Inflammatory macrophage treated with lipopolysaccharide for 4 hours (primary cell): ENCODE measurements around the gene TLR10.
"Not testable (repeated sequence)": the region's sequence is repeated elsewhere in the genome, so short reads cannot be mapped to it uniquely, and the experiment has no call there.

Experiments used
- DNase-seq: peaks from one replicate; pipeline ENCODE4 v3.0.0-alpha.2; 2020

TLR10 gene

GRCh38 chr4:38782452-38783108 lies at the start of gene TLR10:
Gene TLR10 (minus strand): TSS chr4:38782990. CDS start chr4:38775590, 7,400 bp downstream.
- peak; percentile 62 for DNase-seq

GRCh38 chr4:38832206-38832605 lies 49.4 kb upstream of the TLR10 start:
- peak; percentile 20 for DNase-seq

GRCh38 chr4:38831653-38832052 lies 48.9 kb upstream of the TLR10 start:
- no peak for DNase-seq

- DNase-seq: no peak
These were observed 46.4 kb upstream of the TLR10 start for GRCh38 chr4:38829237-38829636.

- DNase-seq: no peak
These were observed 41.0 kb upstream of the TLR10 start for GRCh38 chr4:38823766-38824165.

- no peak for DNase-seq
These were observed 40.0 kb upstream of the TLR10 start for GRCh38 chr4:38822748-38823303.

- no peak for DNase-seq
These were observed 38.9 kb upstream of the TLR10 start for GRCh38 chr4:38821739-38822138.

GRCh38 chr4:38820329-38821061 lies 37.7 kb upstream of the TLR10 start:
- peak; percentile 52 for DNase-seq

GRCh38 chr4:38819569-38819968 lies 36.8 kb upstream of the TLR10 start:
- peak; percentile 62 for DNase-seq

GRCh38 chr4:38818441-38818976 lies 35.7 kb upstream of the TLR10 start:
- peak; percentile 89 for DNase-seq

GRCh38 chr4:38815885-38816782 lies 33.3 kb upstream of the TLR10 start:
- peak; percentile 97 for DNase-seq

- DNase-seq: peak; percentile 43
These were observed 31.6 kb upstream of the TLR10 start for GRCh38 chr4:38814386-38814785.

- DNase-seq: no peak
These were observed 28.5 kb upstream of the TLR10 start for GRCh38 chr4:38811297-38811696.

GRCh38 chr4:38807462-38807861 lies 24.7 kb upstream of the TLR10 start:
- DNase-seq: not testable (repeated sequence)

GRCh38 chr4:38806251-38806650 lies 23.5 kb upstream of the TLR10 start:
- DNase-seq: not testable (repeated sequence)

GRCh38 chr4:38805530-38806145 lies 22.8 kb upstream of the TLR10 start:
- peak; percentile 96 for DNase-seq

GRCh38 chr4:38804654-38805295 lies 22.0 kb upstream of the TLR10 start, which contains the start of gene TLR1:
Gene TLR1 (minus strand): TSS chr4:38804791. CDS start chr4:38798831, 5,960 bp downstream.
- peak; percentile 88 for DNase-seq

GRCh38 chr4:38803833-38804653 lies 21.3 kb upstream of the TLR10 start:
- peak; percentile 73 for DNase-seq

- DNase-seq: no peak
These were observed 20.0 kb upstream of the TLR10 start for GRCh38 chr4:38802561-38803355.

- DNase-seq: peak; percentile 28
These were observed 18.2 kb upstream of the TLR10 start for GRCh38 chr4:38800961-38801450.
